Heart left ventricle (tissue), 13 donors: ENCODE results near the gene NPHP3.

Source experiments
- CTCF ChIP-seq, 12 donors: fragments of 200-600 bp; sonication (generic) in 4 of 12; IDR thresholded peaks; one replicate each; pipeline versions ENCODE4 v1.5.0 to v1.8.0; 2018 to 2022; ENCODE audit warnings: antibody characterized with exemption in 12 of 12, mild to moderate bottlenecking in 5 of 12
- POLR2A ChIP-seq, 2 donors: fragments of 450-650 bp; IDR thresholded peaks; one replicate each; pipeline ENCODE4 v1.6.1; 2017; ENCODE audit warnings: antibody characterized with exemption in 2 of 2, mild to moderate bottlenecking in 2 of 2, moderate library complexity in 2 of 2
- donor health status: ischemic (EF 13 %, LVEDD 7.1; RV severe dilation, severe dysfunction).
- donor health status: DM: no; HTN: yes; CAD: no.
- donor health status: DM: no; HTN: no; CAD: no.
- donor health status: ischemic (EF 25% LVEDD 6.9; RV normal size, moderate dysfunction).
- donor health status: ischemic (EF 25% LVEDD 5.7; RV mildly dilated, moderate dysfunction).
- donor health status: ischemic (EF 35%, LVEDD 5.7; RV mildly dilated, moderate dysfunction).
- donor health status: nonischemic (EF 11% LVEDD 7.7; RV severe dilation, severe dysfunction).
- donor health status: DM: yes; HTN: yes; CAD: no.
- donor health status: PGD.
- donor health status: ischemic (EF 29% LVEDD 5.4; RV normal size, mild dysfunction).
- donor health status: nonischemic (EF 23%, LVEDD 6.1; RV moderate dilation, normal function).

DNA sequence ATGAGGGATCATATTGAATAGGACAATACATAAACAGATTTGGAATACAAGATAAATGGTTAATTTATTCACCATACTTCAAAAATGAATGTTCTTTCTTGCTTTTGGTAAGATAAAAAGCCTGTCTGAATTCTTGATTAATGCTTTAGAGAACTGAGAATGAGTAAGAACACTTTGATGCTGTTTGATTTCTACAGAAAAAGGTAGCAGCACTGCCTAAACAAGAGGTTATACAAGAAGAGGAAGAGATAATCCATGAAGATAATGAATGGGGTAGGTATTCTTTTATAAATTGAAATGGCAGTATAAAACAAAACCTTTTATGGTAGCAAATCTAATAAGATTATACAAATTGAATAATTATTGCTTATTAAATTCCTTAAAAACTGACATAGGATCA lies 46.8 kb downstream of the NPHP3 start:
- TF ChIP-seq CTCF (IDR thresholded peaks at IDR 0.05) (no peak), POLR2A (IDR thresholded peaks at IDR 0.05) (no peak)
